GDM1 (cell line): ENCODE results near the gene POU3F2.

Experiments used
- DNase-seq: peaks from one replicate; lab custom pipeline; 2025; lab: John Stamatoyannopoulos, UW

POU3F2 gene

DNA sequence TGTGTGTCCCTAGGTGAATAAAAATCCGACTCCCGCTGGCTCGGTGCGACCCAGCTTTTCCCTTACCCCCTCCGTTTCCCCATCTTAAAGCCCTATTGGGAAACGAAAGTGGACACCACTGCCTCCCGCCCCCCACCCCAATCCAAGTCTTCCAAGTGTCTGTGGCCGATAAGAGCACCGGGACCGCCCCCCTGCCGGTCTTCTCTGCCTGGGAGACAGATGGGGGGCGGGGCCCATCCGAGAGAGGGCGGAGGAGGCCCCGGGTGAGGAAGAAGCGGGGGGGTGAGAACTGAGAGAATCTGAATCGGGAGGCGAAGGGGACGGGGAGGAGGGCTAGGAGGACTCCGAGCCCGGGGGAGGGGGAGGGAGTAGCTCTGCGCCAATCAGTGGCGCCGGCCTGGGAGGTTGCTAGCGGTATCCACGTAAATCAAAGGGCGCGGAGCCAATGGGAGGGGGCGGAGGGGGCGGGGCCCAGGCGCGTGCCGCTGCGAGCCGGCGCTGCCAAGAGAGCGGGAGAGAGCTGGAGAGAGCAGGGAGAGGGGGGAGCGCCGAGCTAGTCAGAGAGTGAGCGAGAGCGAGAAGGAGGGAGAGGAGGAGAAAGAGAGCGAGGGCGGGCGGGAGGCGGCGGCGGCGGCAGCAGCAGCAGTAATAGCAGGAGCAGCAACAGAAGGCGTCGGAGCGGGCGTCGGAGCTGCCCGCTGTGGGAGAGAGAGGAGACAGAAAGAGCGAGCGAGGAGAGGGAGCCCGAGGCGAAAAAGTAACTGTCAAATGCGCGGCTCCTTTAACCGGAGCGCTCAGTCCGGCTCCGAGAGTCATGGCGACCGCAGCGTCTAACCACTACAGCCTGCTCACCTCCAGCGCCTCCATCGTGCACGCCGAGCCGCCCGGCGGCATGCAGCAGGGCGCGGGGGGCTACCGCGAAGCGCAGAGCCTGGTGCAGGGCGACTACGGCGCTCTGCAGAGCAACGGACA is at the start of gene POU3F2:
Gene POU3F2 (plus strand): TSS at position 515 of the 972 bp plus-strand sequence. CDS start 300 bp downstream, at position 815.
- no peak for DNase-seq

GRCh38 chr6:98787435-98787834 is 46.9 kb upstream of the POU3F2 start:
- no peak for DNase-seq

- DNase-seq, result no peak
Measured at GRCh38 chr6:98787961-98788360, 46.4 kb upstream of the POU3F2 start.

DNA sequence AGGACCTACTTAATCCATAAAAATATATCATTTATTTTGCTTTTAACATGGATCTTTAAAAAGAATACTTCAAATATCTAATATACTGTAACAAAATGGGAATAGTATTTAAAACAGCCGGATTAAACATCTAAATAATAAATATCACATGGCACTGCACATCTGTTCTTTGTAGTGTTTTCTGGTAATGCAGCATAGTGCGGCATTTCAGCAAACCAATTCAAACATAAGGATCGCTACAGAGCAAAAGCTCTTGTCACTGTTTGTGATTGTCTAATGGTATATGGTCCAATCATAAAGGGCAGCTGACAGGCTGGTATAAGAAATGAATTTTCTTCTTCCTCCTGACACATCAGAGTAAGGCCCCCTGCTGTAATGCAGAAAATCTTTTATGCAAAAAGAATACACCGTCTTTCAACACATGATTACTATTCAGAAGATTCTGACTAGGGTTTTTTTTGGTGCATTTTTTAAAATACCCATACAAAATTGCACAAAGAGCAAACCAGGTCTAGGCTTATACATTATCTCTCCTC is 40.0 kb upstream of the POU3F2 start:
- DNase-seq, result no peak

GRCh38 chr6:98797217-98797994 is 37.0 kb upstream of the POU3F2 start:
- DNase-seq, result no peak

DNA sequence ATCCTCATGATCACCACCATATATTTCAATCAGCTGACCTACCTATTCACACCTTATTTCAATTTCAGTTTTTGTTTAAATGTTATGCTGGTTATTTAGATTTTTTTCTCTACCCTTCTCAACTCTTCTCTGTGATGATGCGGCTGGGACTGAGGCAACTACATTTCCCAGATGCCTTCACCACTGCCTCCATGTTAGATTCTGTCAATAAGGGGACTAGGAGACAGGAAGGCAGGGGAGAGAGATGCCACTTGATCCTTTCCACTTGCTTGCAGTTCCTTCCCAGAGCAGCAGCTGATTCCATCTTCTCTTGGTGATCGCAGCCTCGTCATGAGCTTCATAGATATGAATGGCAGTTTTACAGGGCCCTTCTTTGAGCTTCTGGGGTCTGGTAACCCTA is 33.5 kb upstream of the POU3F2 start:
- no peak for DNase-seq

GRCh38 chr6:98808541-98809210 is 25.7 kb upstream of the POU3F2 start:
- no peak for DNase-seq

DNA sequence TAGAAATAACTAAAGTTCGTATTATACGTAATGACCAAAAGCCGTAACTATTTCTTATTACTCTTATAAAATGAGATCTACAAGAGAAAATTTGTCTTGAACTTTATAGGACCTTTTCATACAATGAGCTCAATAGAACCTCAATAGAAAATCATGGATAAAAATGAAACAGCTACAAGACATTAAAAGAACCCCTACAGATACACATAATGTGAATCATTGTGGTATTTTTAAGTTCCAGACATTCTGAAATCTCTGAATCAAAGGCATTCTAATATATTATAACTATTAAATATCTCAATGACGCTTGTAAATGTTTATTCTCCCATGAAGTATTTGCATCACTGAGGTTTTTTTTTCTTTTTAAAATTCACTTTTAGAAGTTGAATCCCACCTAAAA is 22.2 kb upstream of the POU3F2 start:
- DNase-seq, result no peak

DNA sequence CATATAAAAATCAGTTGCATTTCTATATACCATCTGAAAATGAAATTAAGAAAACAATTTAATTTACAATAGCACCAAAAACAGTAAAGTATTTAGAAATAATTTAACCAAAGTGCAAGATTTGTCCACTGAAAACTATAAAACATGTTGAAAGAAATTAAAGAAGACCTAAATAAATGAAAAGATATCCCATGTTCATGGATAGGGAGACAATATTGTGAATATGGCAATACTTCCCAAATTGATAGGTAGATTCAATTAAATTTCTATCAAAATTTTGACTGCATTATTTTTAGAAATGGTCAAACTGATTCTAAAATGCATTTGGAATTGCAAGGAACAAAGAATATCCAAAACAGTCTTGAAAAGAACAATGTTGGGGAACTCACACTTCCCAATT is 17.6 kb upstream of the POU3F2 start:
- no peak for DNase-seq

DNA sequence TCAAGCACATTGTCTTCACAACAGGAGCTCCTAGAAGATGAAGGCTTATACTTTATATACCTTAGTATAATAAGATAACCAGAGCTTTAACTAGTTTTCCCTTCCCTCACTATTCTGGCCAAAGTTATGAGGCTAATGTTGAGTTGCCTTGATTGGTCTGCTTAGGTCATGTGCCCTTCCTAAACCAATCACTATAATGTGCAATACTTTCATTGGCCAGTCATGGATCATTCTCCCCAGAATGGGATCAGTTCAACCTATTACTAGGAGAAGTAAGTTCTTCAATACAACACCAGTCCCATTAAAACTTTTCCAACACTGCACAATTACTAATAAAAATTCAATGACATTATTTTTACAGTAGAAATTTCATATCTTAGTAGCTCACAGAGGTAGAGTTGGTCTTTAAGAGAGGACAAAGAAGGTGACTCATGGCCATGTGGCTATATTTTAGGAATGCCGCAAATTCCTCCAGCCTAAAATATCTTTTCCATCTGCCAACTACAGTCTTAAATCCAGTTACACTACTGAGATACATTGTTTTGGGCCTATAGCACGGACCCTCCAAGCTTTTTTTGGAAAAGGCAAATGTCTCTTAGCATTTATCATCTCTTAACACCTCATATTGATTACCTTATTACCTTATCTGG is 12.5 kb upstream of the POU3F2 start:
- no peak for DNase-seq

- no peak for DNase-seq
Measured at GRCh38 chr6:98823428-98824161, 10.8 kb upstream of the POU3F2 start.

DNA sequence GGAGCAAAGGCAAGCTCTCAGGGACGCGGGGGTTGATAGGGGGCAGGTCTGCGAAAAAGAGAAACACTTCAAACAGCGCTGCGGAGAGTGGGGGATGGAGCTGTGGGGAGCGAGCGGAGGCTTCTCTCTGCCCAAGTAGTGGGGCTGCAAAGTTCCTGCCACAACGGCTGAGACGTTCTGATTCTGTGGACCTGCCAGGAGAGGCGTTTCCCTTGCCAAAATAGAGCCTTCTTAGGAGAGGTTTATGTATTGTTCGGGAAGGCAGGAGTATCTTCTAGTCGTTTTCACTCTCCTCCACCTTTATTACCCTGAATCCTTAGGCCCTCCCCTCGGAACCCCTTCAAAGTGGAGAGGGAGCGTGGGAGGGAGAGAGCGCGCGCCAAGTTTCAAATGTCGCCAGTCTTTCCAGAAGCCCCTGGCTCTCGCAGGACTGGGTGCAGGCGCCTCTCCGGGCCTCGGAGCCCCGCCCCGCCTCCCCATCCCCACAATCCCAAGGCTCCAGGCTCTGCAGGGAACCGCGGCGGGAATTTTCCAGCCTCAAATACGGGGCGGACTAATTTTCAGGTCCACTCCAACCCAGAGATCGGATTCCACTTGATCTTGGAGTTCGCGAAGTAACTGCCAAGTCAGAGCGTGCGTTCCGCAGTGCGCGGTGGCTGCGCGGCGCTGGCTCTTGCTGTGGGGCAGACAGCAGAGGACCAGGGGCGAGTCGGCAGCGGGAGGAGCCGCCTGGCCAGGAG is 10.0 kb upstream of the POU3F2 start:
- DNase-seq, result no peak

- no peak for DNase-seq
Measured at GRCh38 chr6:98824902-98825599, 9.3 kb upstream of the POU3F2 start.

DNA sequence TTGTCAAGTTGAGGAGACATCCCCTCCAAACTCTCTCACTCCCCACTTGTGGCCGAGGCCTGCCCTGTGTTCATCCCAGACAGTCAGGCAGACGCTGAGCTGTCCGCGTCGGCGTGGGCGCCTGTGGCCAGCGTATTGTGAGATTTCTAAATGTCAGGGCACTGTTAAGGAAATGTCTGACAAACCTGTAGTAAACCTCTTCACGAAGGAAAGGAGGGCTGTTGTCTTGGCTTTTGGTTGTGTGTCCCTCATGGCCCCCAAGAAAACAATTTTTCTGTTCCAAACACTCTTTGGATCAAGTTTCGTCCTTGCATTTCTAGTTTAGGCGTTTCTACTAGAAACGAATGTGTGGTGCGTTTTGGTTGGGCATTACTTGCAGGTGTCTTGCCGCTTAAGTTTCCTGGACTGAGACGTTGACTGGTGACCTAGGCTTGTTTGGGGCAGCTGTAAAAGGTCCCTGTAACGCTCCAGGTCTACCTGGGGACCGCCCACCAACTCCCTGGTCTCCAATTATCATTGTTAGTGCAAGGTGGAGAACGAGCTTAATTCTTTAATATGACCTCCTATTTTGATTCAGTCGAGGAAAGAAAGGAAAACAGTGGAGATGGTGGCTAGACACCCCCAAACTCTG is 8.7 kb upstream of the POU3F2 start:
- DNase-seq, result no peak

DNA sequence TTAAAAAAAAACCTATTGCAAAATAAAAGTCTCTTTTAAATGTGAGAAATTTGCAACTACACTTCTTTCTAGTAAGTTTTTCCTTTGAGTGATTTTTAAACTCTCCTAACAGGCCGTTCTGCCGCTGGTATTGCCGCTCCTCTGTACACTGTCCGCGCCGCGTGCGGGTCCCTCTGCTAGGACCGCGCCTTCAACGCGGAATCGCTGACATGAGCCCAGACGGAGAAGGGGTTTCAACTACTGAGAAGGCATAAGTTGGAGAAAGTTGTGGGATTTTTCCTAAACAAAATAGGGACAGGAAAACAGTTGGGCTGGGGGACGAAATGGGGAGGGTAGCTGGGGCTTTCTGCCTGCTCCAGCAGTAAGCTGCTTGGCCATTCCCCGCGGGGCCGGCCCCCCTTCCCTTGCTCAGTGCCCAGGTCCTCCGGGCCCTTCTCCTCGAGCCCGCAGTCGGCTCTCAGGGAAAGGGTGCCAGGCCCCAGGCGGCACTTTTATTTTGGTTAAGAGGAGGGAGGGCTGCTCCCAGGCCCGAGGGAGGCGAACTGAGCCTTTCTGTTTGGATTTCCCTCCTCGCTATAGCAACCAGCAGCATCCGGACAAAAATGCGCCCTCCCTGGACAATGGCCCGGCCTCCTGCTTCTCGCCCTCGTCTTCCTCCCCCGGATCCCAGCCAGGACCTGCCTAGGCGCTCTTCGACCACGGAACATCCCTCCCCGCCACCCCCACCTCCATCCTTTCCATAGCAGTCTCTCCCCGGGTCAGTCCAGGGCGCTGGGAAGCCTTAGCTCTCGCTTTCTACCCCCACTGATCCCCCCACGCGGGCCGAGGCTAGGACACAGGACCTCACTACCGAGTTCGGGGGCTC is 6.8 kb upstream of the POU3F2 start:
- no peak for DNase-seq

GRCh38 chr6:98828211-98828788 is 6.1 kb upstream of the POU3F2 start:
- DNase-seq, result no peak

DNA sequence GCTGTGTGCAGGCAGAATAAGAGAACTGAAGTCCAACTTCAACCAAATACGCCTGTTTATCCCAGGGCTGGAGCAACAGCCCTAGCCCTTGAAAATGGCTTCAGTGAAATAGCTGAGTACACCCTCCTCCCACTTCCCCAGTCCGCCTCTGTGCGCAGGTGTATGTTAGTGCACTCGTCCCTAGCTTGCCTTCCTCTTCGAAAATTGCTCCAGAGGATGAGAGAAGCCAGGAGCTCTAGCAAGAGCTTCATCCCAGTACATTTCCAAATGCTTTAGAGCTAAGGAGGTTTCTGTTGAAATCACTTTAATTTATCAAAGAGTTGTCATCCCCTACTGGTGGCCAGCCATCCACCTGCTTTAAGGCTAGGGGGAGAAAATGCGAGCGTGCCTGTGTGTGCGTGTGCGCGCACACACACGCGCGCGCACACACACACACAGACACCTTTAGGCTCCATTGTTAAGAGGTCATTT is 5.4 kb upstream of the POU3F2 start:
- DNase-seq, result no peak

GRCh38 chr6:98830146-98830545 is 4.2 kb upstream of the POU3F2 start:
- no peak for DNase-seq
